Neuronal stem cell (in vitro differentiated cells): ENCODE results near the gene SARNP.
A peak's percentile ranks its signal among the peaks of the same experiment; 100 is the strongest.

Experiments
- DNase-seq: peaks from one replicate; pipeline ENCODE4 v3.0.0-alpha.2; 2013; ENCODE audit warnings: low spot score
- H2AFZ ChIP-seq: one replicate; pipeline ENCODE4 v1.6.1; 2013; ENCODE audit warnings: mild to moderate bottlenecking, low read length, inconsistent platforms
- H2AK5ac ChIP-seq: 2 replicates; pipeline ENCODE4 v1.6.1; 2013; ENCODE audit warnings: low read depth, mild to moderate bottlenecking, inconsistent platforms, low read length, moderate library complexity, mixed read lengths
- H2BK120ac ChIP-seq: 2 replicates; pipeline ENCODE4 v1.6.1; 2013; ENCODE audit warnings: low read depth, mild to moderate bottlenecking, inconsistent platforms, low read length, moderate library complexity, mixed read lengths
- H2BK12ac ChIP-seq: one replicate; pipeline ENCODE4 v1.6.1; 2013; ENCODE audit warnings: low read length, inconsistent platforms
- H2BK15ac ChIP-seq: 2 replicates; pipeline ENCODE4 v1.6.1; 2013; ENCODE audit warnings: mild to moderate bottlenecking, low read length, inconsistent platforms, mixed read lengths
- H2BK5ac ChIP-seq: one replicate; pipeline ENCODE4 v1.6.1; 2013; ENCODE audit warnings: inconsistent platforms, mild to moderate bottlenecking, low read length, moderate library complexity
- H3K14ac ChIP-seq: one replicate; pipeline ENCODE4 v1.6.1; 2013; ENCODE audit warnings: low read length, inconsistent platforms
- H3K18ac ChIP-seq: 2 replicates; pipeline ENCODE4 v1.6.1; 2013; ENCODE audit warnings: low read length, inconsistent platforms
- H3K23ac ChIP-seq: 2 replicates; pipeline ENCODE4 v1.6.1; 2013; ENCODE audit warnings: low read depth, mild to moderate bottlenecking, mixed read lengths, low read length, inconsistent platforms; ENCODE audit not compliant: poor library complexity
- H3K27ac ChIP-seq: replicated peaks from 3 replicates; pipeline ENCODE4 v1.5.1; 2013; ENCODE audit warnings: low read length, inconsistent platforms
- H3K27me3 ChIP-seq, 3 experiments: 2 replicates each; pipeline ENCODE4 v1.6.1; 2013; ENCODE audit warnings: low read length in 3 of 3, mild to moderate bottlenecking in 2 of 3, inconsistent platforms in 1 of 3, low read depth in 1 of 3, mixed read lengths in 1 of 3, moderate library complexity in 1 of 3; ENCODE audit not compliant: control insufficient read depth in 3 of 3, insufficient read depth in 3 of 3
- H3K36me3 ChIP-seq, 2 donors: replicated peaks in 1 of 2; 2 replicates each; pipeline ENCODE4 v1.6.1; 2013; ENCODE audit warnings: low read length in 2 of 2; ENCODE audit not compliant: control insufficient read depth in 2 of 2, insufficient read depth in 2 of 2
- H3K4ac ChIP-seq: 2 replicates; pipeline ENCODE4 v1.6.1; 2013; ENCODE audit warnings: inconsistent platforms, mild to moderate bottlenecking, low read length, moderate library complexity
- H3K4me1 ChIP-seq, 2 donors: 1 replicate in 1 of 2; 2 replicates in 1 of 2; pipeline ENCODE4 v1.6.1; 2013; ENCODE audit warnings: low read length in 2 of 2, low read depth in 1 of 2; ENCODE audit not compliant: control insufficient read depth in 2 of 2, insufficient read depth in 1 of 2
- H3K4me2 ChIP-seq: one replicate; pipeline ENCODE4 v1.6.1; 2013; ENCODE audit warnings: mild to moderate bottlenecking, low read length, inconsistent platforms; ENCODE audit not compliant: insufficient read depth, poor library complexity, severe bottlenecking
- H3K4me3 ChIP-seq, 2 donors: 2 replicates each; pipeline ENCODE4 v1.5.1; 2013; ENCODE audit warnings: low read length in 2 of 2, mild to moderate bottlenecking in 2 of 2, inconsistent platforms in 1 of 2, moderate library complexity in 1 of 2
- H3K79me1 ChIP-seq: one replicate; pipeline ENCODE4 v1.6.1; 2013; ENCODE audit warnings: low read depth, mild to moderate bottlenecking, inconsistent platforms, low read length, moderate library complexity
- H3K9ac ChIP-seq: one replicate; pipeline ENCODE4 v1.6.1; 2013; ENCODE audit warnings: mild to moderate bottlenecking, low read depth, low read length, inconsistent platforms; ENCODE audit not compliant: poor library complexity
- H3K9me3 ChIP-seq, 2 donors: replicated peaks in 1 of 2; 2 replicates each; pipeline versions ENCODE3 to v1.6.1; 2013; ENCODE audit warnings: low read length in 2 of 2, mild to moderate bottlenecking in 2 of 2, inconsistent platforms in 1 of 2, low read depth in 1 of 2, mixed read lengths in 1 of 2, moderate library complexity in 1 of 2; ENCODE audit not compliant: control insufficient read depth in 2 of 2, insufficient read depth in 1 of 2
- H4K8ac ChIP-seq: one replicate; pipeline ENCODE4 v1.6.1; 2013; ENCODE audit warnings: low read depth, mild to moderate bottlenecking, inconsistent platforms, low read length, moderate library complexity
- H4K91ac ChIP-seq: one replicate; pipeline ENCODE4 v1.6.1; 2013; ENCODE audit warnings: low read length, low read depth, mild to moderate bottlenecking, inconsistent platforms; ENCODE audit not compliant: poor library complexity
- WGBS, 2 donors: extraction: QIAGEN DNeasy Blood & Tissue Kit; methylation state at CpG; one replicate each; pipeline ENCODE4 v1.1.7; 2013; ENCODE audit warnings: missing lambda C conversion rate in 2 of 2, mixed read lengths in 1 of 2; ENCODE audit not compliant: insufficient read length in 2 of 2, insufficient replicate concordance in 1 of 2; ENCODE audit errors: extremely low coverage in 2 of 2; 5-methylcytosine and 5-hydroxymethylcytosine counted together

SARNP gene

GRCh38 chr12:55847033-55847432, 29.5 kb upstream of the SARNP start:
- no peak overlapping the region for H4K8ac ChIP-seq
- no peak overlapping the region for H3K9ac ChIP-seq
- H3K23ac ChIP-seq, result no peak overlapping the region
- H3K4me1 ChIP-seq, result peaks cover 23 to 25% of the 10 kb centered on the region in 2 donors
- no peak overlapping the region for H2BK5ac ChIP-seq
- H3K79me1 ChIP-seq, result no peaks in the 10 kb centered on the region
- no peak overlapping the region for H3K4me3 ChIP-seq
- H3K18ac ChIP-seq, result no peak overlapping the region
- no peak overlapping the region for H3K4ac ChIP-seq
- no peaks in the 10 kb centered on the region for H3K9me3 ChIP-seq
- peaks cover 0 to 5% (median 0%) of the 10 kb centered on the region in 3 experiments for H3K27me3 ChIP-seq
- H2BK12ac ChIP-seq, result no peak overlapping the region
- H3K14ac ChIP-seq, result no peak overlapping the region
- H2AK5ac ChIP-seq, result no peak overlapping the region
- H4K91ac ChIP-seq, result no peak overlapping the region
- no peaks in the 10 kb centered on the region for H3K36me3 ChIP-seq
- no peak overlapping the region for H2BK15ac ChIP-seq
- no peak overlapping the region for H3K27ac ChIP-seq
- H3K4me2 ChIP-seq, result no peak overlapping the region
- H2AFZ ChIP-seq, result peak overlapping the region; percentile 66
- WGBS, 2 donors, result no CpG with 5 or more reads among the region's 3 CpGs
- no peak for DNase-seq
- H2BK120ac ChIP-seq, result no peak overlapping the region

- Histone ChIP-seq H3K23ac (no peak overlapping the region), H2BK5ac (no peak overlapping the region), H3K4ac (no peak overlapping the region), H2BK12ac (no peak overlapping the region), H3K36me3 (no peaks in the 10 kb centered on the region), H3K4me1 (peaks cover 22 to 25% of the 10 kb centered on the region in 2 donors), H3K18ac (no peak overlapping the region), H3K27me3 (peaks cover 0 to 11% (median 0%) of the 10 kb centered on the region in 3 experiments), H3K79me1 (no peaks in the 10 kb centered on the region), H2BK15ac (no peak overlapping the region), H4K8ac (no peak overlapping the region), H3K4me3 (no peak overlapping the region), H4K91ac (no peak overlapping the region), H2AK5ac (peak overlapping the region; percentile 23), H3K27ac (no peak overlapping the region), H2AFZ (no peak overlapping the region), H3K14ac (no peak overlapping the region), H3K4me2 (no peak overlapping the region), H3K9me3 (peaks cover 0 to 1% of the 10 kb centered on the region in 2 donors), H3K9ac (no peak overlapping the region), H2BK120ac (no peak overlapping the region)
- no CpG with 5 or more reads among the region's 7 CpGs for WGBS, 2 donors
- no peak for DNase-seq
Observed at GRCh38 chr12:55845785-55846496, 28.4 kb upstream of the SARNP start.

- Histone ChIP-seq H4K8ac (no peak overlapping the region), H2AK5ac (no peak overlapping the region), H3K9ac (no peak overlapping the region), H3K14ac (no peak overlapping the region), H3K4ac (no peak overlapping the region), H3K18ac (peak overlapping the region; percentile 7), H3K23ac (no peak overlapping the region), H3K4me3 (no peak overlapping the region), H2BK120ac (peak overlapping the region; percentile 82), H4K91ac (no peak overlapping the region), H3K4me1 (peaks cover 16 to 19% of the 10 kb centered on the region in 2 donors), H3K4me2 (no peak overlapping the region), H3K27me3 (peaks cover 0 to 11% (median 0%) of the 10 kb centered on the region in 3 experiments), H2BK5ac (no peak overlapping the region), H2BK15ac (no peak overlapping the region), H3K27ac (no peak overlapping the region), H3K36me3 (no peaks in the 10 kb centered on the region), H2BK12ac (no peak overlapping the region), H3K79me1 (no peaks in the 10 kb centered on the region), H3K9me3 (peaks cover 0 to 5% of the 10 kb centered on the region in 2 donors), H2AFZ (no peak overlapping the region)
- DNase-seq, result no peak
- WGBS, 2 donors, result no CpG with 5 or more reads among the region's 5 CpGs
Observed at GRCh38 chr12:55845361-55845760, 27.8 kb upstream of the SARNP start.

GRCh38 chr12:55844961-55845360, 27.4 kb upstream of the SARNP start:
- Histone ChIP-seq H3K27me3 (peaks cover 0 to 11% (median 0%) of the 10 kb centered on the region in 3 experiments), H2BK120ac (peak overlapping the region; percentile 82), H3K36me3 (no peaks in the 10 kb centered on the region), H4K91ac (no peak overlapping the region), H4K8ac (no peak overlapping the region), H3K18ac (no peak overlapping the region), H3K79me1 (no peaks in the 10 kb centered on the region), H3K9me3 (peaks cover 0 to 5% of the 10 kb centered on the region in 2 donors), H2BK15ac (no peak overlapping the region), H3K9ac (no peak overlapping the region), H3K27ac (no peak overlapping the region), H2BK5ac (no peak overlapping the region), H3K4me1 (peaks cover 12 to 15% of the 10 kb centered on the region in 2 donors), H3K4me2 (no peak overlapping the region), H2BK12ac (no peak overlapping the region), H3K4ac (no peak overlapping the region), H3K14ac (no peak overlapping the region), H3K4me3 (no peak overlapping the region), H2AK5ac (no peak overlapping the region), H2AFZ (no peak overlapping the region), H3K23ac (no peak overlapping the region)
- WGBS, 2 donors, result no CpG with 5 or more reads among the region's 4 CpGs
- DNase-seq, result no peak
